HL-60/S4 treated with phorbol 12-myristate 13-acetate at 8.2 ng/mL for 4 days and 3 days (cell line): ENCODE results near the gene CAMTA1.

Experiments used
- in situ Hi-C: fragments of 300-500 bp; cut with MboI; formaldehyde crosslinking; loops from 2 replicates; pipeline ENCODE4 v1.15.0; 2022; ENCODE audit warnings: low sequenced_read_pairs

CAMTA1 gene

GRCh38 chr1:7664893-7665250 lies 879.6 kb downstream of the CAMTA1 start:
- in situ Hi-C loops: loop anchor here (25.0 kb wide), 1 partner anchor 247 kb away; no protein-coding TSS in a partner anchor

- in situ Hi-C loops: loop anchor here (25.0 kb wide), 1 partner anchor 246 kb away; no protein-coding TSS in a partner anchor
These were observed 881.0 kb downstream of the CAMTA1 start for GRCh38 chr1:7666249-7666648.

GRCh38 chr1:7667159-7667558 lies 881.9 kb downstream of the CAMTA1 start:
- in situ Hi-C loops: loop anchor here (25.0 kb wide), 1 partner anchor 245 kb away; no protein-coding TSS in a partner anchor

- in situ Hi-C loops: loop anchor here (25.0 kb wide), 1 partner anchor 245 kb away; no protein-coding TSS in a partner anchor
These were observed 882.5 kb downstream of the CAMTA1 start for GRCh38 chr1:7667625-7668218.

- in situ Hi-C loops: loop anchor here (25.0 kb wide), 1 partner anchor 243 kb away; no protein-coding TSS in a partner anchor
These were observed 884.5 kb downstream of the CAMTA1 start for GRCh38 chr1:7669559-7670311.

GRCh38 chr1:7670334-7671145 lies 885.3 kb downstream of the CAMTA1 start:
- in situ Hi-C loops: loop anchor here (25.0 kb wide), 1 partner anchor 242 kb away; no protein-coding TSS in a partner anchor

- in situ Hi-C loops: loop anchor here (25.0 kb wide), 1 partner anchor 241 kb away; no protein-coding TSS in a partner anchor
These were observed 885.9 kb downstream of the CAMTA1 start for GRCh38 chr1:7671146-7671465.

- in situ Hi-C loops: loop anchor here (25.0 kb wide), 1 partner anchor 241 kb away; no protein-coding TSS in a partner anchor
These were observed 886.4 kb downstream of the CAMTA1 start for GRCh38 chr1:7671676-7672075.

GRCh38 chr1:7672864-7673263 lies 887.6 kb downstream of the CAMTA1 start:
- in situ Hi-C loops: loop anchor here (25.0 kb wide), 1 partner anchor 239 kb away; no protein-coding TSS in a partner anchor

GRCh38 chr1:7674972-7675371 lies 889.7 kb downstream of the CAMTA1 start:
- in situ Hi-C loops: loop anchor here (25.0 kb wide), 1 partner anchor 237 kb away; no protein-coding TSS in a partner anchor

- in situ Hi-C loops: no loop called here
These were observed 890.4 kb downstream of the CAMTA1 start for GRCh38 chr1:7675431-7676273.

- in situ Hi-C loops: no loop called here
These were observed 891.2 kb downstream of the CAMTA1 start for GRCh38 chr1:7676274-7676945.

- in situ Hi-C loops: no loop called here
These were observed 891.9 kb downstream of the CAMTA1 start for GRCh38 chr1:7677111-7677510.

GRCh38 chr1:7677815-7678214 lies 892.6 kb downstream of the CAMTA1 start:
- in situ Hi-C loops: no loop called here

GRCh38 chr1:7678491-7679158 lies 893.4 kb downstream of the CAMTA1 start:
- in situ Hi-C loops: no loop called here

GRCh38 chr1:7679159-7679872 lies 894.1 kb downstream of the CAMTA1 start:
- in situ Hi-C loops: no loop called here

- in situ Hi-C loops: no loop called here
These were observed 894.6 kb downstream of the CAMTA1 start for GRCh38 chr1:7679873-7680206.

GRCh38 chr1:7680207-7680954 lies 895.1 kb downstream of the CAMTA1 start:
- in situ Hi-C loops: no loop called here
